GM18499 (cell line): ENCODE results near the gene SELENOK.
"Not testable (repeated sequence)": the region's sequence is repeated elsewhere in the genome, so short reads cannot be mapped to it uniquely, and the experiment has no call there.

ENCODE experiments used
- ATAC-seq: cut with Tn5 transposase; IDR thresholded peaks from one replicate; pipeline ENCODE4 v1.9.1; 2021; ENCODE audit warnings: moderate number of reproducible peaks; ENCODE audit not compliant: insufficient read depth, unreplicated experiment

The SELENOK gene

DNA sequence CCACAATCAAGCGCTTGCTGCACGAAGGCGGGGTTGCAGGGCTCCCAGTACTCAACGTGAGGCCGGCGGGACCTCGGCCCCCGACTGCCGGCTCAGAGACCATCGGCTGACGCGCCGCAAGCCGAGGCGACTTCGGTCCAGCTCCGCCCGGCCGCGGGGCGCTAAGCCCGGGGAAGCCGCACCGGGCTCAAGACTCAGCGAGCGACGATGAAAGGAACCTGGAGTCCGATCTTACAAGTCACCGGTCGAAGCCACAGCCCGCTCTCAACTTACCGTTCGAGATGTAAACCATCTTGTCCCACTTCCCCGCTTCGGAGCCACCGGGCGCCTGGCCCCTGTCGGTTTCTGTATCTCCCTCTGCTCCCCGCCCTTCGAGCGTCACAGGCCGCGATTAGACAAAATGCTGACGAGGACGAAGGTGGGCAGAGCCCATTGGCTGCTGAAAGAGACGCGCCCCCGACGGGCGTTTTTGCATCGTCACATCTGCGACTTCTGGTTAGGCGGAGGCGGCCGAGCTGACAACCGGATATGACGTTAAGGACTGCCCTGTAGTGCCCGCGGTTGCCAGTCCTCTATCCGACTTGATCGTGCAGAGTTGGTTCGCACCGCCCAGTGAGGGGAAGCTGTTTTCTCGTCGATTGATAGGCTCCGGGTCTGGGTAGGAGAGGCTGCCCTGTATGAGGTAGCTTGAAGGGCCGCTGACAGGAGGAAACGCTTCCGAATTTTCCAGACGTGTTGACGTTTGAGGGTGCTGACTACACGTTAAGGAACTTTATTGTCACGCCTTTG lies at the start of gene SELENOK:
TSS of gene SELENOK (minus strand) at position 363 of the 789 bp plus-strand sequence.
- peak; percentile 88 for ATAC-seq

DNA sequence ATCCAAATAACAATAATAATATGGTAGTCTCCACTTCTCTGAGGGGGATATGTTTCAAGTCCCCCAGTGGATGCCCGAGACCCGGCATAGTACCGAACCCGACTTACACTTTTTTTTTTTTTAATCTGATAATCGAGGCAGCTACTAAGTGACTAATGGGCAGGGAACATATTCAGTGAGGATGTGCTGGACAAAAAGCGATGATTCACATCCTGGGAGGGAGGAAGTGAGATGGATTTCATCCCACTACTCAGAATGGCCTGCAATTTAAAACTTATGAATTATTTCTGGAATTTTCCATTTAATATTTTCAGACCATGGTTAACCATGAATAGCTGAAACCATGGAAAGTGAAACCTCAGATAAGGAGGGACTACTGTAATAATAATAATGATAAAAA lies 49.5 kb upstream of the SELENOK start:
- ATAC-seq = no peak

DNA sequence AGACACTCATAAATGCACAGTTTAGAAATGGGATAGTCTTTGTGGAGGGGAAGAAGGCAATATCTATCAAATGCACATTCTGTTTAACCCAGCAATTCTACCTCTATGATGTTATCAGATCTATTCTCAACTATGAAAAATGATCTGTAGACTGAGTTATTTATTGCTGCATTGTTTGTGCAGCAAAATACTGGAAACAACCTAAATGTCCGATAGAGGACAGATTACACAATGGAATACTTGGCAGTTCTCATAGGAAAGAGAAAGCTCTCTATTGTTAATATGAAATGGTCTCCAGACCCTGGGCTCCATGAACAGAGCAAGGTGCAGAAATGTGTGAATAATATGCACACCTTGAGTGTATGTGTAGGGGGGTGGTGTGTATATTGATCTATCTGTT lies 49.0 kb upstream of the SELENOK start:
- no peak for ATAC-seq

DNA sequence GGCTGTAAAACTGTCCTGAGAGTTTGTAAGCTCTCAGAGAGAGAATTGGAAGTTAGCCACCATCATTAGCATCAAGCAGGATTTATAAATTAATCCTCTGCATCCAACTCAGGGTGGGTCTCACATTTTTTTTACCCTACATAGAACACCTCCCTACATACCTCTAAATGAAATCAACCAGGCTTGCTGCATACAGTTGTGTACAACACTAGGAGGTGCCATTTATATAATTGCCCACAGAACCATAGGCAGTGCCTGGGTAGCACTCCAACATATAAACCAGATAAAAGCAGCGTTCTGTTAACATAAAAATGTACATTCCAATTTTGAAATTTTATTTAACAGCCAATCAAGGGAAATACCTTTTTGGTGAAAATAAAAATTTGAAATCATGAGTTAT lies 48.2 kb upstream of the SELENOK start:
- no peak for ATAC-seq

DNA sequence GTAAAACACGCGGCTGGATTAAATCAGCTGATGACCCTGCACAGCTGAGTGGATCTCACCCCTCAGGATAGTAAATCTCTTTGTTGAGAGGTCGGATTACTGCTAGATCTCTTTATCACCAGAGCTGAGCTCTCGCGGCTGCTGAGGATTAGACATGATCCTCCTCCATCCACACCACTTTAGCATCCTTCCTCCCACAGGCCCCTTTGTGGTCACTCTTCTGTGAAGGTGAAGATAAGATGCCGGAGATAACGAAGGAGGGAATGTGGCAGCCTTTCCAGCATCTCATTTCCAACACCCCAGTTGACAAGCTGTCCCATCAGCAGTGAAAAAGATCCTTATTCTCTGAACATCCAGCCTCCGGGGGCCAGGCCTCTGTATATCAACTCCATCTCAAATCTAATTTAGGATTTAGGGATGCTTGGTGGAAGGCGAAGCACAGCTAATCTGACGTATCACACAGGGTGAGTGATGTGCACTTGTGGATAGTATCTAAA lies 47.5 kb upstream of the SELENOK start:
- no peak for ATAC-seq

DNA sequence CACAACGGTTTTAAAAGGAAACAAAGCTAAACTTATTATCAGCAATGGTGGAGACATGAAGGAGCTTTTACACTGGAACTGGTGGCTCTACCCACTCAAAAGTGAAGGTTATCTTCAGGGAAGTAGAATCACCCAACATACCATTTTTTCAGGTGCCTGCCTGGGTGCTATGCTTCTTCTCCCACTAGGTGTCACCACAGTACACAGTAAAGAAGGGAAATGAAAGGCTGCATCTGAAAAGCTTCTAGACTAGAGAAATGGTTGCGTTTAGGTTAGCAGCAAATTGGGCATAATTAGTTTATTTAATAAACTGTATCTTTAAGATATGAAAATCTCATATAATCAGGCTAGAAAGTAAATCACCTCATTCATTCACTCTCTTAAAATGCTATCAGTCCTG lies 47.0 kb upstream of the SELENOK start:
- no peak for ATAC-seq

DNA sequence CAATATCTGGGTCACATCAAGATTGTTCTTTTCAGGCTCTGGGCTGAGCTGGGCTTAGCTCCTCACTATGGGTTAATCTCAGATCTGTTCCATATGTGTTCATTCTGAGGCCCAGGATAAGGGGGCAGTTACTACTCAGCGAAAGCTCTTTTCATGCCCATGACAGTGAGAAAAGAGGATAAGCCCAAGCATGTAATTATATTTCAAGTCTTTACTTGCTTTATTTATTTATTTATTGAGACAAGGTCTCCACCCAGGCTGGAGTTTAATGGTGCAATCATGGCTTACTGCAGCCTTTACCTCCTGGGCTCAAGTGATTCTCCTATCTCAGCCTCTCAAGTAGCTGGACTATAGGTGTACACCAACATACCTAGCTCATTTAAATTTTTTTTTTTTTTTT lies 44.7 kb upstream of the SELENOK start:
- no peak for ATAC-seq

DNA sequence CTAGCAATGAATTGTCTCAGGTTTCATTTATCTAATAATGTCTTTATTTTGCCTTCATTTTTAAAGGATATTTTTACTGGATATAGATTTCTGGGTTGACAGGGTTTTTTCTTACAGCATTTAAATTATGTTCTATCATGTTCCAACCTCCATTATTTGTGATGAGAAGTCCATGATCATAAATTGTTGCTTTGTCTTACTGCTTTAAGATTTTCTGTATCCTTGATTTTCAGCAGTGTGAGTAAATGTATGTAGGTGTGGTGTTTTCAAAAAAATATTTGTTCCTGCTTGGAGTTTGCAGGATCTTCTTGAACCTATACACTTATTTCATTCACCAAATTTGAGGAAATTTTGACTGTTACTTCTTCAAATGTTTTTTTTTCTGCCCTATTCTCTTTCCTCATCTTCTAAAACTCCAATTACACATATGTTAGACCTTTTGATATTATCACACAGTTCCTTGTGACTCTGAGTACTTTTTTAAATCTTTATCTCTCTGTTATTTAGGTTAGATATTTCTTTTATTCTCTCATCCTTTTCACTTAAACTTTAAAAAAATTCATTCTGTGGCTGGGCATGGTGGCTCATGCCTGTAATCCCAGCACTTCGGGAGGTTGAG lies 43.7 kb upstream of the SELENOK start:
- no peak for ATAC-seq

DNA sequence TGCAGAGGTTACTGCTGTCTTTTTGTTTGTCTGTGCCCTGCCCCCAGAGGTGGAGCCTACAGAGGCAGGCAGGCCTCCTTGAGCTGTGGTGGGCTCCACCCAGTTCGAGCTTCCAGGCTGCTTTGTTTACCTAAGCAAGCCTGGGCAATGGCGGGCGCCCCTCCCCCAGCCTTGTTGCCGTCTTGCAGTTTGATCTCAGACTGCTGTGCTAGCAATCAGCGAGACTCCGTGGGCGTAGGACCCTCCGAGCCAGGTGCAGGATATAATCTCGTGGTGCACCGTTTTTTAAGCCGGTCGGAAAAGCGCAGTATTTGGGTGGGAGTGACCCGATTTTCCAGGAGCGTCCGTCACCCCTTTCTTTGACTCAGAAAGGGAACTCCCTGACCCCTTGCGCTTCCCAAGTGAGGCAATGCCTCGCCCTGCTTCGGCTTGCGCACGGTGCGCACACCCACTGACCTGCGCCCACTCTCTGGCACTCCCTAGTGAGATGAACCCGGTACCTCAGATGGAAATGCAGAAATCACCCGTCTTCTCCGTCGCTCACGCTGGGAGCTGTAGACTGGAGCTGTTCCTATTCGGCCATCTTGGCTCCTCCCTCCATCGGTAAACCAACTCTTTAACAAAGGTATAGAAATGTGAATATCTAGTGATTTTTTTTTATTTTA lies 35.7 kb upstream of the SELENOK start:
- not testable (repeated sequence) for ATAC-seq

DNA sequence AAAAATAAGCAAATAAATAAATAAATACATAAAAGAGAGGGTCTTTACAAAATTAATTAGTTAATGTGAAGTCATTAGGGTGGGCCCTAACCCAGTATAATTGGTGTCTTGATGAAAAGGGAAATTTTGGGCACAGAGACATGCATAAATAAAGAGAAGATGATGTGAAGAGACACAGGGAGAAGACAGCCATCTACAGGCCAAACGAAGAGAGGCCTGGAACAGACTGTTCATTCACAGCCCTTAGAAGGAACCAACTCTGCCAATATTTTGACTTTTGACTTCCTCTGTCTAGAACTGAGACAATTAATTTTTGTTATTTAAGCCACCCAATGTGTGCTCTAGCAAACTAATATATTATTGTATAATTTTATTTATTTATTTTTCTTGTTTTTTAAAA lies 29.6 kb upstream of the SELENOK start:
- ATAC-seq = no peak

DNA sequence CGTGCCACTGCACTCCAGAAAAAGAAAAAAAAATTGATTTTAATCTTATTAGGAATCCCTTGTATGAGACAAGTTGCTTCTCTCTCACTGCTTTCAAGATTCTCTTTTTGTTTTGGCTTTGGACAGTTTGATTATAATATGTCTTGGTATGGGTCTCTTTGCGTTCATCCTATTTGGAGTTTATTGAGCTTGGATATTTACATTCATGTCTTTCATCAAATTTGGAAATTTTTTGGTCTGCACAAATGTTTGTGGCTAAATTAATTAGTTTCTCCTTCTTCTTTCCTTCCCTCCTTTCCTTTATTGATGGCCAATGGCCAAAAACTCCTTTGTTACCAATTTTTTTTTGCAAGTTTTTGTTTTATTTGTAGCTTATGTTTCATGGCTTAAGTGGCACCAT lies 28.1 kb upstream of the SELENOK start:
- ATAC-seq = no peak

DNA sequence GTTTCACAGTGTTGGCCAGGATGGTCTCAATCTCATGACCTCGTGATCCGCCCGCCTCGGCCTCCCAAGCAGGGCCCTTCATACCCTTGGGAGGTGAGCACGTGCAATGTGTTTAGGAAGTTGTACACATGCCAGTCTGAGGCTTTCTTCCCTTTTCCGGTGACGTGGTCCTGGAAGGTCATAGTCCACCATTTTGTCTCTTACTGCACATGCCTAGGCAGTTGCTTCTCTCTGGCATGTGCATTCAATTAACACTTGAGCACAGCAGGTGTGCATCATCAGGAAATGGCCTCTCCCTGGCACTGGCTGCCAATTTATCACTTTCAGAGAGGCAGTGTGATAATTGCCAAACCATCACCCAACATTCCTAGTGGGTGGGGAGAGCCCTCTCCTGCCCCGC lies 21.7 kb upstream of the SELENOK start:
- ATAC-seq = no peak

DNA sequence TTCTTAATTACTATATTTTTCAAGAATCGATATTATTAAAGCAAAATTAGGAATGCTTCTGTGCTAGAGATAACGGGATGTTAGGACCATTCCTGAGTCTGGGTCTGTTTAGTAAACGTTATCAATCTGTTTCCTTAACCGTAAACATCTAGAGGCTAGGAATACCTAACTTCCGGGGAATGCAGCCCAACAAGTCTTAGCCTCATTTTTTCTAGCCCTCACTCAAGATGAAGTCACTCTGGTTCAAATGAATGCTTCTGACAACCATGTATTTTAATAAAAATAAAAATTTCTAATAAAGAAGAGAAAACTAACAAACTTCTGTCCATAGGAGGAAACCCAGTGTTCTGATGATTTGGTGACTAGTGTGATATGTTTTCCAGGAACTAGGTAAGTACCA lies 11.1 kb upstream of the SELENOK start:
- no peak for ATAC-seq

DNA sequence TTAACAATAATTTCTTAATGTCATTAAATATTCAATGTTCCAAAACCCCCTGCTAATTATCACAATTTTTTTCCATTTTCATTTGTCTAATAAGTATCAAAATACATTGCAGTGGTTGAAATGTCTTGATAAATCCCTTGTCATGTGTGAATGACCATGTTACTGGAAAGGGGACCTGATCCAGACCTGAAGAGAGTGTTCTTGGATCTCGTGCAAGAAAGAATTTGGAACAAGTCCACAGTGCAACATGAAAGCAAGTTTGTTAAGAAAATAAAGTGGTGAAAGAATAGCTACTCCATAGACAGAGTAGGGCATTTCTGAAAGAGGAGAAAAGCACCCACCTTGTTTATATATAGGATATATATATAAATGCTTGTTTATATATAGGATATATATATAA lies 10.4 kb upstream of the SELENOK start:
- no peak for ATAC-seq

DNA sequence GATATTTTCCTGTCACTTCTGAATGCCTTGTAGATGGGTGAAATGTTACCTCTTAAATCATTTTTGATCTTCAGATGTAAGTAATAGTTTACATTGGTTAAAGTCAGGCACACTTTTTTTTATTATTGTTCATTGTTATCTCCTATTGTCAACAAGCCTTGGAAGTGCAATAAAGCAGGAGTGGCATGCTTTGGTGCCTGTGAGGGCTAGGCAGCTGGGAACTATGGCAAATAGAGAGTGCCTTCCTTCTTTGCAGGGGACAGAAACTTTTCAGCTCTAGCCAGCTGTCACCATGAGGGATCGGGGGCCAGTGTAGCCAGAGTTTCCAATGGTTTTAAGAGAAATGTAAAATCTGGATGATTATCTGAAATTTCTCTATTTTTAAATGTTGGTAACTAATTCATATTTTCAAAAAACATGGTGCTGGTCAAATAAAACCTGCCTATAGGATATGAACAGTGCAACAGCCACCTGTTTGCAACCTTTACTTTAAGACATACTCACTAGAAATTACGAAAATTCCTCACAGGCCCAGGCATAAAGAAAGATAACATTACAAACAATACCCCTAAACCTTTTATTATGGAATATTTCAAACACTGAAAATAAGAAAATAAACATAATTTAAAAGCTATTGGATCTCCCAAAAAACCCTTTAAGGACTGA lies 9.1 kb upstream of the SELENOK start:
- no peak for ATAC-seq

DNA sequence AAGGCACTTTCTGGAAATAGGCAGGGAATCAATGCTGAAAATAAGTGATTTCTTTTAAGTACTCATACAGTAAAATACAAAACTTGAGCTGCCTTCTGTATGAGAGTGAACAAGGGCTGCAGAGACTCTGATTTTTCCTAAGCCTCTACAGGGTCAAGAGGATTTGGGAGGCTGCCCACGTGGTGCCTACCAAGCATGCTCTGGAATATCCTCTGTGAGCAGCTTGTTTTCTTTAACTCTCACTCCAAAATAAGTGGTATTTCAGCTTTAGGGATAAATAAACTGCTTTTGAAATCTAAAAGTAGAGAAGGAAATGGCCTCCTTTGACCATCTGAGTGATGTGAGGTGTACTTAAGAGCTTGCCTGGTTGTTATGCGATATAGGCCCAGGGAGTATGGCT lies 8.1 kb upstream of the SELENOK start:
- no peak for ATAC-seq

DNA sequence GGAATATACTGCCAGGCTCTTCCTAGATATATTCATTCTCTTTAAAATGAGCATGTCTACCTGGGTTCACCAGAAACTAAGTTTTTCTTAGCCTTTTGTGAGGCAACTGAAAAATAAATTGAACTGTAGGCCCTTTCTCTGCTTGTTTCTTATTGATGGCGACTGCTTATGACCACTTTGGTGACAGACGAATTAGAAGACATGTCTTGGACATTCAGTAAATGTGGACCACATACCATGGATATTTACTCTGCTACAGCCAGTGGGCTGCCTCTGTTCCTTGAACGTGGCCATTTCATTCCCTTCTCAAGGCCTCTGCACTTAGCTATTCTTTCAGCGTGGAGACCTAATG lies 603 bp upstream of the SELENOK start:
- no peak for ATAC-seq

DNA sequence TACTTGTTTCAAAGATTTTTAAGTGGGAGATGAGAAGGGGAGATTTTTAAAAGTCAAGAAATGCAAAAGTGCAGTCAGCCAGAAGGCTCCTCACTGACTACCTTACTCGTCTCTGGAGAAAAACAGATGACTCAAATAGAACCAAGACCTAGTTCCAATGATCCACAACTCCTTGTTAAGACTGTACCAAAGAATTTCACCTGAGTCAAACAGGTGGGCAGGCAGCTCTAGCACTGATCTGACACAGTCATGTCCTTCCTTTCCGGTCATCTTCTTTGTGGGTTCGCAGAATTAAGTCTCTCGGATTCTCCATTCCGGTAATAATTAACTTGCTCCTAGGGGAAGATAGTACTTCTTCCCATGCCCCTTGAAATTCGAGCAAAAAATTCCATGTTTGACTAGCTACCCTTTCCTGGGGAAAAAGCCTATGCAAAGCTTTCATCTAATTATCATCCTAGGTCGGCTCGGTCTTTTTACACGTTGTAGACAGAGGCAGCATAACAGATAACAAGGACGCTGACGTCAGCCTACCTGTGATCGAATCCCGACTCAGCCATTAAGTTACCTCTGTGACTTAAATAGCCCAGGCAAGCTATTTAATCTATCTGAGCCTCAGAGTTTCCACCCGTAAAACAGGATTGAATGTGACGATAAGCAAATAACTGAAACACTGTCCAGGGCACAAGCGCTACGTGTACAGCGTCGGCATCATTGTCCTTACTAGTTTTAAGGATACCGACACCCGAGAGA lies 758 bp downstream of the SELENOK start:
- no peak for ATAC-seq

DNA sequence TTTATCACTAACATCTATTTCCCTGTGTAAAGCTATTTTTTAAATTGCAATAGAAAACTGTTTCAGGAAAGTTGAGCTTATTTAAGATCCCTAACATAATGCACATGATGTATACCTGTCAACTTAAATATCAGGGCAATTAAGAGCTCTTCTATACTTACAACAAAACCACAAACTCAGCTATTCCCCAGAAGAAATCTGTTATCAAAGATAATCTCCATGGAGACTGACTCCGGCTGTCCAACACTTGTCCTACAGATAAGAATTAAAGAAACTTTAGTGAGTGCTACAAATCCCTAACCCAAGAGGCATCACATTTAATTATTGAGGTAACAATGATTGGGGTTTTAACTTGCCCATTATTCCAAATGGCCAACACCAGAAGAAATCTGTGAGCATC lies 3.4 kb downstream of the SELENOK start:
- ATAC-seq = no peak

DNA sequence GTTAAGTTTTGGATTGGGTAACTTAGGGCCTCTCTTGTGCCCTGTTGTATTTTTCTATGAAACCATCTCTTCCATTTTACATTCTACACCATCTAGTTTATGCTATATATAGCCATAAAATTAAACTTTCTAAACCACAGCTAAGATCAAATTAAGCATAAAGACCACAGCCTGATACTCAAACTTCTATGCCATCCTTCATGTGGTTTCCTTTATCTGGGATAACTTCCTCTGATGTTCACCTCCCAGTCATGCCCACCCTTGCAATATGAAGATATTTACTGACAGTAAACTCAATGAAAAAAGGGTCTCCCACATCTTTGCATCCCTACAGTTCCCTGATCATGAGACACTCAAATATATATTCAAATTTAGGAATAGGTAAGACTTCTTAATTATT lies 4.2 kb downstream of the SELENOK start:
- ATAC-seq = no peak
